GM19023 (cell line): ENCODE data around the gene NBPF6.
"Not testable (repeated sequence)": the region's sequence is repeated elsewhere in the genome, so short reads cannot be mapped to it uniquely, and the experiment has no call there.

Source experiments
- ATAC-seq: cut with Tn5 transposase; IDR thresholded peaks from one replicate; pipeline ENCODE4 v1.9.1; 2021; ENCODE audit warnings: mild to moderate bottlenecking, moderate library complexity; ENCODE audit not compliant: unreplicated experiment

NBPF6 gene

DNA sequence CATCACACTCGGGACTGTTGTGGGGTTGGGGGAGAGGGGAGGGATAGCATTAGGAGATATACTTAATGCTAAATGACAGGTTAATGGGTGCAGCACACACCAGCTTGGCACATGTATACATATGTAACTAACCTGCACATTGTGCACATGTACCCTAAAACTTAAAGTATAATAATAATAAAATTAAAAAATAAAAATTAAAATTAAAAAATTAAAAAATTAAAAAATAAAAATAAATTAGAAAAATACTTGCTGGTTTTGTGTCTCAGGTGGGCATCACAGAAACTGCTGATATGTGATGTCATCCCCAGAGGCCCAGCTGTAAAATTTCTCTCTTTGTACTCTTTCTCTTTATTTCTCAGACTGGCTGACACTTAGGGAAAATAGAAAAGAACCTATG is 44.9 kb downstream of the NBPF6 start:
- ATAC-seq, result not testable (repeated sequence)

DNA sequence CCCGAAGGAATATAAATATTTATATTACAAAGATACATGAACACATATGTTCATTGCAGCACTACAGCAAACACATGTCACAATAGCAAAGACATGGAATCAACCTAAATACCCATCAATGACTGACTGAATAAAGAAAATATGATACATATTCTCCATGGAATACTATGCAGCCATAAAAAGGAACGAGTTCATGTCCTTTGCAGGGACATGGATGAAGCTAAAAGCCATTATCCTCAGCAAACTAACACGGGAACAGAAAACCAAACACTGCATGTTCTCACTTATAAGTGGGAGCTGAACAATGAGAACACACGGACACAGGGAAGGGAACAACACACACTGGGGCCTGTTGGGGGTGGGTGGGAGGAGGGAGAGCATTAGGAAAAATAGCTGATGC is 46.7 kb downstream of the NBPF6 start:
- ATAC-seq, result not testable (repeated sequence)

DNA sequence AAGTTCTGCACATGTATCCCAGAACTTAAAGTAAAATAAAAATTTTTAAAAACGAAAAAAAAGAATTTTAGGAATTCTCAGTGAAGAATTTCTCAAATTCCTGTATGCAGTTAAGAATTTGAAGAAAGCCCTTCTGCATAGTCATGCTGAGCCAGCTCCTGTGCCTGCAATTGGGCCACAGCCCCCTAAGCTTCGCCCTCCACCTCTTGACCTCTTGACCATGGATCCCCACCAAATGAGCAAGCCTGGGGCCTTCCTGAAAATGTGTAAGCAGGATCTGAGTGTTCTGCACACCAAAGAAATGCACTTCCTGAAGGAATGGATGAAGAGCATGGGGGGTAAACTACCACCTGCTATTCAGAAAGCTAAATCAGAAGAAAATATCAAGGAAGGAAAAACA is 52.0 kb downstream of the NBPF6 start:
- no peak for ATAC-seq

DNA sequence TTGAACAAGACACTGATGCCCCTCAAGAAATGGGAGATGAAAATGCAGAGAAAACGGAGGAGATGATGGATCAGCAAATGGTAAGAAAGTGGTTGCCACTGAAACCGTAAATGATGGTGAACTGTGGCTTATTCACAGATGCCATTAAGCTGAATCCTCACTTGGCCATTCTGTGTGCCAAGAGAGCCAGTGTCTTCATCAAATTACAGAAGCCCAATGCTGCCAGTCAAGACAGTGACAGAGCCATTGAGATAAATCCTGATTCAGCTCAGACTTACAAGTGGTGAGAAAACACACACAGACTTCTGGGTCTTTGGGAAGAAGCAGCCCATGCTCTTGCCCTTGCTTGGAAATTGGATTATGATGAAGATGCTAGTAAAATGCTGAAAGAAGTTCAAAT is 52.5 kb downstream of the NBPF6 start:
- ATAC-seq, result no peak

DNA sequence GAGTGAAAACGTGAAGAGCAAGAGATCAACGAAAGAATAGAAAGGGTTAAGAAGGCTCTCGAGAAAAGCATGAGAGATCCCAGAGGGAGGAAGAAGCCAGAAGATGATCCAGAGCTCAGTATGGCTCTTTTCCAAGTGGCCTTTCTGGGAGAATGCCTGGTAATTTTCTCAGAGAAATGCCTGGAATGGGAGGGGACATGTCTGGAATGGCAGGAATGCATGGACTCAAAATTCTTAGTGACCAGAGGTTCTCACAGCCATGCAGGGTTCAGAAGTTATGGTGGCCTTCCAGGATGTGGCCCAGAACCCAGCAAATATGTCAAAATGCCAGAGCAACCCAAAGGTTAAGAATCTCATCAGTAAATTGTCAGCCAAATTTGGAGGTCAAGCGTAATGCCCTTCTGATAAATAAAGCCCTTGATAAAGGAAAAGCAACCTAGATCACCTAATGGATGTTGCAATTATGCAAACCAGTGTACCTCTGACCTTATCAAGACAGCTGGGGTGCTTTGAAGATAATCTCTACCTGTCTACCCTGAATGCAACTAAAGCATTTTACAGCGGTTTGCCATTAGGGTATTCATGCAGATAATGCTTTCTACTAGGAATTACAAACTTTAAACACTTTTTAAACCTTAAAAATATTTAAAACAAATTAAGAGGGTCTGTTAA is 53.1 kb downstream of the NBPF6 start:
- no peak for ATAC-seq

DNA sequence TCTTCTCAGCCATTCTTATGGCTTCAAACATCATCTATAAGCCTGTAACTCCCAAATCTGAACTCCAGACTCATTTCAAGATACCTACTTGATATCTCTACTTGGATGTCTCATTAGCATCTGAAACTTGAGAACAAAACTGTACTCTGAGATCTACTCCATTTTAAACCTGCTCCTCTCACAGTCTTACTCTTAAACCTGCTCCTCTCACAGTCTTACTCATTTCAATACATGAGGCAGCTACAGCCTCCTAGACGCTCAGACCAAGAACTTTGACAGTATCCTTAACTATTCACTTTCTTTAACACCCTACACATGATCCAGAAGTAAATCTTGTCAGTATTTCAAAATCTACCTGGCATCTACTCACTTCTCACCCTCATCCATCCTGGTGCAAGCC is 54.3 kb downstream of the NBPF6 start:
- no peak for ATAC-seq

DNA sequence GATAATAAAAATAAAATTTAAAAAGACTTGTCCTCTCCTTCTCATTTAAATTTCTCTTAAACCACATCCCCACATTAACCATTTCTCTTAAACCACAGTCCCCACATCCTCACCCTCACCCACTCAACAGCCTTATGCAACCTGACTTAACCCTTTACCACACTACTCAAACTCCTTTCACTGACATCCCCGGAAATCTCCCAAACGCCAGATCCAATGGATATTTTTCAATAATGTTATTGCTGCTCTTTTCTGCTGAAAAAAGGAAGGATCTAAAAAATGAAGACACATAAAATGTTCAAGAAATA is 55.6 kb downstream of the NBPF6 start:
- no peak for ATAC-seq

DNA sequence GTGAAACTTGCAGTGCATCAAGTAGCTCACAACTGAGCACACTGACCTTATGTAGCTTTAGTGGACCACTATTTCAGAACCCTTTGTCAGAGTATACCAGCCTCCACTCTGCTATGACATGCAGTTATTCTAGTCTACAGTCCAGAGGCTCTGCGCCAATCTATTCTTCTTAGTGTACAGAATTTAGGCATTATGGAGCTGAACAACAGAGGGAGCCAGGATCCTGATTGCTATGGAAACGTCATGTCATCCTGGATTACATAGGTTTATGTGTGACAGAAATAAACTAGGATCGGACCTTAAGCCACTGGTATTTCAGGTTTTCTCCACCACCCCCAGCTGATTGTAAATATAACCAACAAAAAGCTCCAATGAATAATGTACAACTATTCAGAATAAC is 61.6 kb downstream of the NBPF6 start:
- no peak for ATAC-seq

DNA sequence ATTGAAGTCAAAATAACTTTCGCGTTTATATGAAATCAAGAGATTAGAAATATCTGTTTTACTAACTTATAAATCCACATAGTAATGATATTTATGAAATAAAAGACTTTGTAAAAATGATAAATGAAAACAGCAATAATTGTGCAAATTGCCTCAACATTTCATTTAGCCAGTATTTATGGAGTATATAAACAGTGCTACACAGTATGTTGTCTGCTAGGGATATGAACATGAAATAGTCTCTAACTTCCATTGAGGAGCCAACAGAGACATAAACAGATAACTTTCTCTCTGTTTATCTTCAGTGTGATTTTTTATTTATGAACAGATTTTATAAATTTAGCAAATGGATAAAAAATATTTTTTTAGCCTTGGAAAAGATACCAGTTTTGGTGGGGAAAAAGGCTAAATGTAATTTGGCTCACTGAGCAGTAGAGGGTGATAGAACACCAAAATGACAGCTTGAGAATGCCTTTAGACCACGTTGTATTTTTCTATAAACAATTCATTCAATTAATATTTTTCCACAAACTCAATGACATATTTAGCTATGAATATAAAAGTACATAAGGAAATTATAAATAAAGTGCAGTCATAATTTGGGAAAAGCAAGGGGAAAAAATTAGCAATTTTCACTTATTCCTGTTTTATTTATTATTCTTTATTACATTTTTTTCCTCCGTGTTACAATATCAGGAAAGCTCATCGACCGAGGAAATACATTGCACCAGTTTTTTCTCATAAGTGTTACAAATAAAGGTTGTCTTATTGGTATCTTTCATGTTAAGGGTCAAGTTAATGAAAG is 62.3 kb downstream of the NBPF6 start:
- no peak for ATAC-seq

DNA sequence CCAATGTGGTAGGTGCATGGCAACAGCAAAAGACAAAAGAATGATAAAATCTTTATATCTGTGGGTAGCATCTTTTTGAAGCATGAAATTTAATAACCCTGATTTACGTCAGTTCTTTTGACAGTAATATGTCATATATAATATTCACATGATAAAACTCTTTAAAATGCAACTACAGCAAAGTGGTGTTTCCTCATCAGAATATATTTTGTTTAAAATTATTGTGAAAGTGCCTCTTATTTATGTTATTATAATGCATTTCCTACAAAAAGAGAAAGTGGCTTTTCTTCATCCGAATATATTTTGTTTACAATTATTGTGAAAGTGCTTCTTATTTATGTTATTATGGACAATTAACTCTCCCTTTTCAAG is 62.9 kb downstream of the NBPF6 start:
- ATAC-seq, result no peak

DNA sequence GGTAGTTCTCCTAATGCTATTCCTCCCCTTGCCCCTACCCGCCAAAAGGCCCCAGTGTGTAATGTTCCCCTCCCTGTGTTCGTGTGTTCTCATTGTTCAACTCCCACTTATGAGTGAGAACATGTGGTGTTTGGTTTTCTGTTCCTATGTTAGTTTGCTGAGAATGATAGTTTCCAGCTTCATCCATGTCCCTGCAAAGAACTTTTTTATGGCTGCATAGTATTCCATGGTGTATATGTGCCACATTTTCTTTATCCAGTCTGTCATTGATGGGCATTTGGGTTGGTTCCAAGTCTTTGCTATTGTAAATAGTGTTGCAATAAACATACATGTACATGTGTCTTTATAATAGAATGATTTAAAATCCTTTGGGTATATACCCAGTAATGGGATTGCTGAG is 63.8 kb downstream of the NBPF6 start:
- ATAC-seq, result not testable (repeated sequence)

DNA sequence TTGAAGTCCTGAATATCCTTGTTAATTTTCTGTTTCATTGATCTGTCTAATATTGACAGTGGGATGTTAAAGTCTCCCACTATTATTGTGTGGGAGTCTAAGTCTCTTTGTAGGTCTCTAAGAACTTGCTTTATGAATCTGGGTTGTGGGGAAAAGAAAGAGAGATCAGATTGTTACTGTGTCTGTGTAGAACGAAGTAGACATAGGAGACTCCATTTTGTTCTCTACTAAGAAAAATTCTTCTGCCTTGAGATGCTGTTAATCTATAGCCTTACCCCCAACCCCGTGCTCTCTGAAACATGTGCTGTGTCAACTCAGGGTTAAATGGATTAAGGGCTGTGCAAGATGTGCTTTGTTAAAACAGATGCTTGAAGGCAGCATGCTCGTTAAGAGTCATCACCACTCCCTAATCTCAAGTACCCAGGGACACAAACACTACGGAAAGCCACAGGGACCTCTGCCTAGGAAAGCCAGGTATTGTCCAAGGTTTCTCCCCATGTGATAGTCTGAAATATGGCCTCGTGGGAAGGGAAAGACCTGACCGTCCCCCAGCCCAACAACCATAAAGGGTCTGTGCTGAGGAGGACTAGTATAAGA is 67.3 kb downstream of the NBPF6 start:
- not testable (repeated sequence) for ATAC-seq
